Endothelial cell of umbilical vein (primary cell): ENCODE data around the gene ZIC1. TPM values are rescaled to one million over a fixed set of nuclear protein-coding genes. Genes with fewer than 3 reads are reported as not detected.

Source experiments
- BruUV-seq: library from RNA; stranded (reverse); fragments of 400-500 nt; replicated peaks from 2 replicates; lab custom pipeline; 2021; lab: Mats Ljungman, UMichigan
- CTCF ChIA-PET: fragments of 300-600, 350-600 bp; sonication (Branson Sonifier 250); formaldehyde crosslinking; loops from one replicate; lab custom pipeline; 2021; ENCODE audit warnings: antibody characterized with exemption, inconsistent platforms; lab: Charles Lee
- POLR2A ChIA-PET: fragments of 300-600, 350-600 bp; sonication (Branson Sonifier 250); formaldehyde crosslinking; loops from one replicate; lab custom pipeline; 2021; ENCODE audit warnings: antibody characterized with exemption, inconsistent platforms; lab: Charles Lee
- DNase-seq: peaks from one replicate; pipeline ENCODE4 v3.0.0-alpha.2; 2011; ENCODE audit warnings: low read depth, low spot score
- FAIRE-seq: peaks from 2 replicates; lab custom pipeline; 2011; peaks lifted over from hg19 to GRCh38; lab: Jason Lieb, UNC
- H2AFZ ChIP-seq: 2 replicates; pipeline ENCODE4 v1.6.0; 2012; ENCODE audit warnings: low read depth, low read length, control low read depth, inconsistent platforms
- H3K27ac ChIP-seq: 2 replicates; pipeline ENCODE4 v1.5.1; 2011; ENCODE audit warnings: low read depth, mild to moderate bottlenecking, control low read depth, low read length, moderate library complexity; ENCODE audit not compliant: insufficient read depth
- H3K27me3 ChIP-seq, 2 experiments: 2 replicates each; pipeline versions ENCODE4 v1.6.0 to v1.6.1; 2011; ENCODE audit warnings: low read length in 2 of 2, mixed read lengths in 1 of 2; ENCODE audit not compliant: control insufficient read depth in 2 of 2, insufficient read depth in 2 of 2
- H3K36me3 ChIP-seq, 2 experiments: 2 replicates in 1 of 2; 3 replicates in 1 of 2; pipeline ENCODE4 v1.5.1; 2011; ENCODE audit warnings: low read length in 2 of 2, mild to moderate bottlenecking in 1 of 2, moderate library complexity in 1 of 2; ENCODE audit not compliant: control insufficient read depth in 2 of 2, insufficient read depth in 2 of 2; ENCODE audit errors: extremely low read depth in 1 of 2
- H3K4me1 ChIP-seq: 3 replicates; pipeline ENCODE4 v1.5.1; 2011; ENCODE audit warnings: mild to moderate bottlenecking, low read length; ENCODE audit not compliant: control insufficient read depth, insufficient read depth; ENCODE audit errors: extremely low read depth
- H3K4me2 ChIP-seq: 2 replicates; pipeline ENCODE4 v1.6.1; 2011; ENCODE audit warnings: low read length, control low read depth, mixed read lengths; ENCODE audit not compliant: insufficient read depth
- H3K4me3 ChIP-seq, 3 experiments: fragments of 200-600 bp in 1 of 3; sonication (generic), shearing (Covaris generic) in 1 of 3; replicated peaks in 1 of 3; 2 replicates each; pipeline ENCODE4 v1.5.1; 2011 to 2016; ENCODE audit warnings: control low read depth in 3 of 3, low read length in 3 of 3, mild to moderate bottlenecking in 2 of 3, inconsistent platforms in 1 of 3, low read depth in 1 of 3, moderate library complexity in 1 of 3; ENCODE audit not compliant: insufficient read depth in 1 of 3
- H3K79me2 ChIP-seq: 2 replicates; pipeline ENCODE4 v1.6.0; 2012; ENCODE audit warnings: low read length, inconsistent platforms; ENCODE audit not compliant: control insufficient read depth, insufficient read depth
- H3K9ac ChIP-seq: replicated peaks from 2 replicates; pipeline ENCODE3; 2011; ENCODE audit warnings: low read length, control low read depth; ENCODE audit not compliant: insufficient read depth; ENCODE audit errors: extremely low read depth
- H3K9me1 ChIP-seq: replicated peaks from 3 replicates; pipeline ENCODE4 v1.6.0; 2011; ENCODE audit warnings: mild to moderate bottlenecking, low read length; ENCODE audit not compliant: control insufficient read depth, insufficient read depth; ENCODE audit errors: extremely low read depth
- H3K9me3 ChIP-seq: replicated peaks from 2 replicates; pipeline ENCODE4 v1.5.1; 2012; ENCODE audit warnings: low read length, inconsistent platforms; ENCODE audit not compliant: control insufficient read depth, insufficient read depth
- H4K20me1 ChIP-seq: replicated peaks from 2 replicates; pipeline ENCODE3; 2011; ENCODE audit warnings: mild to moderate bottlenecking, low read length; ENCODE audit not compliant: control insufficient read depth, insufficient read depth; ENCODE audit errors: extremely low read depth
- CTCF ChIP-seq, 2 donors: IDR thresholded peaks; 1 replicate in 1 of 2; 2 replicates in 1 of 2; pipeline ENCODE4 v1.5.1; 2011; ENCODE audit warnings: low read length in 2 of 2, mild to moderate bottlenecking in 2 of 2, moderate library complexity in 2 of 2, control low read depth in 1 of 2, inconsistent platforms in 1 of 2, low read depth in 1 of 2; ENCODE audit not compliant: insufficient read depth in 1 of 2; ENCODE audit errors: extremely low read depth in 1 of 2
- EZH2 ChIP-seq: IDR thresholded peaks from 2 replicates; pipeline ENCODE4 v1.6.1; 2012; ENCODE audit warnings: borderline replicate concordance, low read depth, mild to moderate bottlenecking, moderate library complexity, low read length, inconsistent platforms; ENCODE audit not compliant: severe bottlenecking
- FOS ChIP-seq: IDR thresholded peaks from 2 replicates; pipeline ENCODE4 v1.6.1; 2011; ENCODE audit warnings: mild to moderate bottlenecking, low read length, moderate library complexity, borderline replicate concordance; ENCODE audit not compliant: insufficient read depth
- GATA2 ChIP-seq: IDR thresholded peaks from 2 replicates; pipeline ENCODE4 v1.7.0; 2011; ENCODE audit warnings: low read depth, mild to moderate bottlenecking, moderate library complexity, mixed read lengths, low read length; ENCODE audit not compliant: insufficient read length, insufficient read depth
- JUN ChIP-seq: IDR thresholded peaks from 2 replicates; pipeline ENCODE4 v1.6.1; 2011; ENCODE audit warnings: borderline replicate concordance, low read depth; ENCODE audit not compliant: insufficient read length, insufficient read depth
- MAX ChIP-seq: IDR thresholded peaks from 2 replicates; pipeline ENCODE4 v1.6.1; 2011; ENCODE audit not compliant: insufficient read depth, insufficient read length
- MYC ChIP-seq: IDR thresholded peaks from one replicate; pipeline ENCODE4 v1.6.1; 2011; ENCODE audit warnings: mild to moderate bottlenecking, low read depth, low read length
- POLR2A ChIP-seq: IDR thresholded peaks from 2 replicates; pipeline ENCODE4 v1.6.1; 2012; ENCODE audit warnings: low read depth, mild to moderate bottlenecking, control low read depth, low read length
- POLR2AphosphoS5 ChIP-seq: IDR thresholded peaks from 2 replicates; pipeline ENCODE4 v1.6.1; 2012; ENCODE audit warnings: low read depth, mild to moderate bottlenecking, control low read depth, low read length, moderate library complexity; ENCODE audit not compliant: insufficient read depth
- dilution Hi-C: fragments of 300-500 bp; cut with MboI; formaldehyde crosslinking; loops from one replicate; pipeline ENCODE4 v1.15.0; 2019; ENCODE audit warnings: low sequenced_read_pairs; ENCODE audit not compliant: extremely low pct_ligation_motif_present
- intact Hi-C: fragments of 100-400 bp; cut with micrococcal nuclease; formaldehyde crosslinking; loops from one replicate; pipeline ENCODE4 v1.10.0; 2022
- polyA plus RNA-seq, 4 experiments: library from polyadenylated mRNA; depleted of rRNA in 3 of 4; stranded (reverse) in 3 of 4; unstranded in 1 of 4; fragments of >200 nt; gene quantifications; 2 replicates each; pipeline versions ENCODE4 v1.2.1 to v1.2.3, GENCODE V29; 2011 to 2012; ENCODE audit warnings: missing spikeins in 1 of 4
- total RNA-seq: library from RNA; stranded (reverse); gene quantifications from 2 replicates; pipeline ENCODE4 v1.2.3, GENCODE V29; 2021

The ZIC1 gene
- total and polyA plus RNA-seq, 2 donors (not counting 3 experiments of a cell fraction or from before 2014, with no cell fraction given) = not detected

- Histone ChIP-seq H3K4me1 (peaks cover 6% of the 10 kb centered on the region), H2AFZ (no peak overlapping the region), H3K9me1 (no peaks in the 10 kb centered on the region), H3K79me2 (no peaks in the 10 kb centered on the region), H3K4me3 (no peak overlapping the region), H3K9ac (no peak overlapping the region), H4K20me1 (no peaks in the 10 kb centered on the region), H3K27ac (no peak overlapping the region), H3K27me3 (peaks cover 88 to 98% of the 10 kb centered on the region in 2 experiments), H3K9me3 (no peaks in the 10 kb centered on the region), H3K4me2 (no peak overlapping the region), H3K36me3 (no peaks in the 10 kb centered on the region)
- ChIA-PET CTCF (interaction anchor here (1.5 kb wide), 1 partner anchor 18 kb away, joined by 3 read pairs; no protein-coding TSS in a partner anchor), POLR2A (no interaction called here)
- BruUV-seq = no TSS peak
- no peak for DNase-seq
- TF ChIP-seq MYC = no peak
- TF ChIP-seq FOS = no peak
- TF ChIP-seq GATA2 = no peak
- TF ChIP-seq EZH2 = no peak
- no peak for TF ChIP-seq POLR2AphosphoS5
- TF ChIP-seq POLR2A = no peak
- no peak for TF ChIP-seq MAX
- no peak for TF ChIP-seq CTCF (IDR thresholded peaks at IDR 0.05; ENCODE audit: extremely low read depth in 1 of 2, insufficient read depth in 1 of 2, low read depth in 1 of 2, low read length in 2 of 2)
- TF ChIP-seq JUN = no peak
- dilution Hi-C loops = no loop called here
- FAIRE-seq = no peak
- intact Hi-C loops = loop anchor here (2.0 to 10.0 kb wide), 4 partner anchors 289 to 667 kb away; no protein-coding TSS in a partner anchor
These were observed 4.7 kb downstream of the ZIC1 start for GRCh38 chr3:147413686-147414389.
